ENCODE measurements around the gene ANKRD36C. TPM values are rescaled to one million over a fixed set of nuclear protein-coding genes. Genes with fewer than 3 reads are reported as not detected.

ANKRD36C gene
- total RNA-seq, 2 donors from 2014 or later = 4.1 to 11.1 TPM

Other genes starting within 250 kb of the ANKRD36C start
- 1 to 10 TPM; 1.8 to 3.9 TPM for gene GPAT2, start 43.1 kb upstream of the ANKRD36C start, total RNA-seq
- gene ADRA2B, start 124.7 kb upstream of the ANKRD36C start, total RNA-seq = 1 to 10 TPM in 1 of 2 donors, under 1 TPM in 1; 0.47 to 1.4 TPM
- gene ASTL, start 146.7 kb upstream of the ANKRD36C start, total RNA-seq = not detected
- 1 to 10 TPM; 4.0 to 9.0 TPM for gene DUSP2, start 153.6 kb upstream of the ANKRD36C start, total RNA-seq
- 100 to 1,000 TPM; 128 to 163 TPM for gene STARD7, start 217.0 kb upstream of the ANKRD36C start, total RNA-seq

Measured in right atrium auricular region (tissue), 2 donors.